ENCODE measurements around the gene NT5E. TPM values are rescaled to one million over a fixed set of nuclear protein-coding genes. Genes with fewer than 3 reads are reported as not detected.

Gene NT5E
- 17.1 and 19.6 TPM in 2 replicates for total RNA-seq

DNA sequence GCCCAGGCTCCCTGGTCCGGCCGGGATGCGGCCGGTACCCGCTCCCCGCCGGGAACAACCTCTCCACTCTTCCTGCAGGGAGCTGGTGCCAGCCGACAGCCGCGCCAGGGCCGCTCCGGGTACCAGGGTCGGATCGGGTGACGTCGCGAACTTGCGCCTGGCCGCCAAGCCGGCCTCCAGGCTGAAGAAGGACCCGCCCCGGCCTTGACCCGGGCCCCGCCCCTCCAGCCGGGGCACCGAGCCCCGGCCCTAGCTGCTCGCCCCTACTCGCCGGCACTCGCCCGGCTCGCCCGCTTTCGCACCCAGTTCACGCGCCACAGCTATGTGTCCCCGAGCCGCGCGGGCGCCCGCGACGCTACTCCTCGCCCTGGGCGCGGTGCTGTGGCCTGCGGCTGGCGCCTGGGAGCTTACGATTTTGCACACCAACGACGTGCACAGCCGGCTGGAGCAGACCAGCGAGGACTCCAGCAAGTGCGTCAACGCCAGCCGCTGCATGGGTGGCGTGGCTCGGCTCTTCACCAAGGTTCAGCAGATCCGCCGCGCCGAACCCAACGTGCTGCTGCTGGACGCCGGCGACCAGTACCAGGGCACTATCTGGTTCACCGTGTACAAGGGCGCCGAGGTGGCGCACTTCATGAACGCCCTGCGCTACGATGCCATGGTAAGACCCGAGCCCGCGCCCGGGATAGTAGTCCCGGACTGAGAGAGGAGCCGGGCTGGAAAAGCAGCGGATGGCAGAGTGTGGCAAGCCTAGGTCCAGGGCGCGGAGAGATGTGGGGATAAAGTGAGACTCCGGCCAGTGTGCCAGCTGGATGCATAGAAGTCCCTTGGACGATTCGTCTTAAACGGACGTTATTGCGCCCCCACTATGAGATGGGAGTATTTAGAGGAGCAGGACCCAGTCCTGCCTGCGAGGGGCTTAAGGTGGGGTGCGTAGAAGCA, at the start of gene NT5E:
TSS of gene NT5E (plus strand) at position 266 of the 942 bp plus-strand sequence. CDS start at position 323, 57 bp downstream.
- intact Hi-C loops (cut with micrococcal nuclease) = loop anchor here (1.0 to 5.0 kb wide), 5 partner anchors 11 to 227 kb away; no protein-coding TSS in a partner anchor

DNA sequence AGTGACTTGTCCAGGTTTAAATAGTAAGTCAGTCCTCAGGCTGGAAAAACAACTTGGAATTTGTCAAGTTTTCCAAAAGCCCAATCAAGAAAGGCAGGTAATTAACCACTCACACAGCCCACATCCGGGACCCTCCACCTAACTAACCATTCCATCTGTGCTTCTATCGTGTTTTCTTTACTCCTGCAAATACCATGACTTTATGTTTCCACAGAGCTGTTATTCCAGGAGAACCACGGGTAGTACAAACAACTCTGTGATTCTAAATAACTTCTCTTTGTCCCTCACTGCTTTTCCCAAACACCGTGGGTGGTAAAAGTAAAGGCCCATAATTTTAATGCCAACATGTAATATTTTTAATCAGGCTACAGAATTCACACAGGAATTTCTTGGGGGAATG, 49.6 kb upstream of the NT5E start:
- intact Hi-C loops (cut with micrococcal nuclease) = no loop called here

DNA sequence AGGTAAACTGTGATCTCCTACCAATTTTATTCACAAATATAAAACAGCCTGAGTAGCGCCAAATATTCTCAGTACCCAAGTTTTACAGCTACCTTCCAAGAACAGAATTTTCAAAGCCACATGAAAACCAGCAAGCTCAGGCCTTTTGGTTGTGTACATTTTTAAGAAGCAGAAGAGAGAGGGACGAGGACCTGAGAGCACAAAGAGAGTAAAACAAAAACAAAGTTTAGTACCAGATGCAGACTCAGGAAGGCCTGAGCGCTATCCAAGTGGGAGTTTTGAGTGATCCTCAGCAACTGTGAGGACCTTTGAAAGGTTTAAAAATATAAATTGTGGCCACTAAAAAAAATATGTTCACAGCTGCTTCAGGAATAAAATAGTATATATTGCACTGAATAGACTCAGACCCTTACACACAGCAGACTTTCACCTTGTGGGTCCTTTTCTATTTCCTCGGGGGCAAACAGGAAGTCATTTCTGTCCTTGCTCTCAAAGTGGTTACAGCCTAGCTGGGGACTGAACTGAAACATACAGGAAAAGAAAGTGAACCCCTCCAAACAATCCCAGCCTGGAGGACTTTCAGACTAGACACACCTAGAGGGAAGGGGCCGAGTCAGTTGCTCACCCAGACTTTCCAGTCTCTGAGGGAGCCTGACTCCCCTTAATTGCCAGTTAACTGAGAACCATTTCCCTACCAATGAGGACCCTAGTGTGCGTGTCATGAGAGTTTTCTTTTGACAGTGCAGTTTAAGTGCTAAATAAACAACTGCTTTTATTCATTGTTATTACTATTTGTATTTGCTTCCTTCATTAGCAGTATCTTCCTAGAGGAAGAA, 48.5 kb upstream of the NT5E start:
- intact Hi-C loops (cut with micrococcal nuclease) = no loop called here

DNA sequence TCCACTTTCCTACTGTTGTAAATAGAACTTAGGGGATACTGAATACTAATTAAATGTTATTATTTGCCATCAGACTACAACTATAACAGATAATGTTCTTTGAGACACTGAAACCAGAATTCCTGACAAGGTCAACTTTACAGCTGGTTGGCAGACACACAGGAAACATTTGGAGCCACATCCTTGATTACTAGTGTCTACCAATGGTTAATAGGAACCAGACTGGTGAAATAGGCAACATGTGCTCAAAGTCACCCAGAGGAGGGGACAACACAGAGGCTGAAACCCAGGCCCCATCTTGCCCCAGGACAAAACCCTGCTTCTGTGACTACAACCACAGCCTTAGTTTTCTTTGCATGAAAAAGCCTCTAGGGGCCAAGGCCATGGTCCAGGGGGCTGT, 47.8 kb upstream of the NT5E start:
- intact Hi-C loops (cut with micrococcal nuclease) = no loop called here

DNA sequence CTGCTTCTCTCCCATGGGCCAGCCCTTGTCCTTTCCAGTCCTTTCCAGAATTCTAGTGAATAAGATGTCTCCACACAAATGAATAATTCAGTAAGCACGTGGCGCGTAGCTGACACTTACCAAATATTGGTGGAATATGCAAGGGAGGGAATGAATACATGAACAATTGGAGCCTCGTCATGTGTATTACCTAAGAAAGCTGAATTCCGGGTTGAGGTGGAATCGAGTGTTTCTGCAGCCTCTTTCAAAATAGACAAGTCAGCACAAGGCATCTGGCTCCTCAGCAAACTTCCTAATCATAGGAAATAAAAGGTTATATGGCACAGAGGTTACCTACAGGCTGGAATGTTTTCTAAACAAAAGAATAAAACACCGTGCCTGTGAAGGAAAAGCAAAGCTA, 47.0 kb upstream of the NT5E start:
- intact Hi-C loops (cut with micrococcal nuclease) = no loop called here

DNA sequence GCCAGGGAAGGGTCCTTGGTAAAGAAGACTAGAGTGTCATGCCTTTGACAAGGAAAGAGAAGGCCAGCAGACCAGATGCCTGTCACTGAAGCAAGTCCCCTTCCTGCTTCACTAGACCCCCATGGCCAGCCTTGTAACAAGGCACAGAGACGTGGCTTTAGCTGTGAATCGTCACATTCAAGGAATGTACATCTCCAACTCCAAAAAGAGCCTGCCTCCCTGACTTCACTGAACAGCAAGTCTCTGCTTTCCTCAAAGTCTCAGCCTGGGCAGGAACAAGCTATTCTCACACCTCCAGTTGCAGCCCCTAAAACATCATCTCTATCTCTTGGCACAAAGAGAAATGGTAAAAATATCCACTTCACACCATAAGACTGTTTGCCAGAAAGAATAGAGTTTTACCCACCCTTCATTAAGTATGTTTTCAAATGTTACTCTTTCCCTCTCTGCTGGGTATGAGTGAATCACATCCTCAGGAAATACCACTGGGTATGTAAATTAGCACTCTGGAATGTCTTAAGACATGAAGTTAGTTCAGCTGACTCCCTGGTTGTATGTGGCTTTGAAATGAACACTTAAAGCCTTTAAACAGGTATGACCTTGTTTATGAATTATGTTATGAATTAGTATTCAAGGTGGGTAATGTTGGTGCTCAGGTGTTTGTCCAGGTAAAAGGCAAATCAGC, 46.4 kb upstream of the NT5E start:
- intact Hi-C loops (cut with micrococcal nuclease) = loop anchor here (2.0 kb wide), 2 partner anchors 45 to 79 kb away; no protein-coding TSS in a partner anchor

DNA sequence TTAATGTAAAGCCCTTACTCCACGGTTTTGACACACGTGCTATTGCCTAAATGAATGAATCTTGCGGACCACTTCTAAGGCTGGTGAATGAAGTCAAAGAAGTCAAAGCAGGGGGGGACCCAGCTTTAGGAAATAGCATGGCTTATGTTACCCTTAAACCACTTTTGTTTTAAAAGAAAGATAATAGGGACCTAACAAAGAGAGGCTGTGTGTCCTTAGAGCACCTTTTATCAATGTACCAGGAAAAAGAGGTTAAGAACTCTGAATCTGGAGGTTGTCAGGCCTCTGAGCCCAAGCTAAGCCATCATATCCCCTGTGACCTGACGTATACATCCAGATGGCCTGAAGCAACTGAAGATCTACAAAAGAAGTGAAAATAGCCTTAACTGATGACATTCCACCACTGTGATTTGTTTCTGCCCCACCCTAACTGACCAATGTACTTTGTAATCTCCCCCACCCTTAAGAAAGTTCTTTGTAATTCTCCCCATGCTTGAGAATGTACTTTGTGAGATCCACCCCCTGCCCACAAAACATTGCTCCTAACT, 45.8 kb upstream of the NT5E start:
- intact Hi-C loops (cut with micrococcal nuclease) = loop anchor here (2.0 kb wide), 2 partner anchors 45 to 79 kb away; no protein-coding TSS in a partner anchor

DNA sequence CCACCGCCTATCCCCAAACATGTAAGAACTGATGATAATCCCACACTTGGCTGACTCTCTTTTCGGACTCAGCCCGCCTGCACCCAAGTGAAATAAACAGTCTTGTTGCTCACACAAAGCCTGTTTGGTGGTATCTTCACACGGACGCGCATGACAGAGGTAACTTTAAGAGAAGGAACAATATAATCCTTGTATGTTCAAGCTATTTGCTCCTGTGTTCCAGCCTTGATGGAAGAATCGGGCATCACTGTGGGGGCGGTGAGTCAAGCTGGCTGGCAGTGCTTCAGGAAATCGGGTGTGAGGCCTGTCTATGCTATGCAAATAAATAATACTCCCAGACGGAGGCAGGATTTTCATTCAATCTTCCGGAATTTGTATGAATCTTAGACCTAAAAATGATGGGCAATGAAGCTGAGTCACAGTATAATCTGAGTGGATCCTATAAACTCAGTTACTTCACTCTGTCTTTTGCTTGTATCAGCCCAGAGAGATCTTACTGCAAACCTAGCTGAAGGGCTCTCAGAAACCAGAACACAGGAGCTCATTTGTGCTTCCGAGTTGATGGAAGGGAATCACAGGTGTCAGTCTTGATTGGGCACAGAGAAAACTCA, 45.2 kb upstream of the NT5E start:
- intact Hi-C loops (cut with micrococcal nuclease) = loop anchor here (2.0 kb wide), 2 partner anchors 44 to 78 kb away; no protein-coding TSS in a partner anchor

DNA sequence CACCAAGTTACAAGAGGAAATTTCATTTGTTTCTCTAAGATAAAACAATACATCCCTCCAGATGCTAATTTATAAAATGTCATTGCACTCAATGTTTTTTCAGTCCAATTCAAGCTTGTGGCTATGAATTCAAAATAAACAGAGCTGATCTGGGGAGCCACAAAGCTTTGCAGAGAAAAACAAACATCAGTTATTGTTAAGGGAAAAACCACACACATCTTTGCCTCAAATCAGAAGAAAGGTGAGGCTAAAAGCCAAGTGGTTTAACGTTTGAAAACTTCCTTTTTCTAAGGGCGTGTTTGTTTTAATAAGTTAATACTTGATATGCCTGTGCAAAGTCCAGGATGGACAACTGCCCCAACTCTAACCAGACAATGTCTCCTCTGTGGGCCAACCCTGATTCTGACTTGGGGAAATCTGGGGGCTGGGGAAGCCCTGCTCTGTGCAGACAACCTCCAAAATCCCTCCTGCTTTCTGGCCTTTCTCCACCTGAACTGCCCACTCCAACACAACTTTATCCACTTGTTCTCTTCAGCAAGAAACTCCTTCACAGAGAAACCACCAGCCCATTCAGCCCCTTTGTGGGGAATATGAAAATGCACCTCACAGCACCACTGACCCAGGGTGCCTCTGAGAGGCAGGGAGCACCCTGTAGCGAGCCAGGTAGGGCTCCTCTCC, 44.6 kb upstream of the NT5E start:
- intact Hi-C loops (cut with micrococcal nuclease) = loop anchor here (2.0 kb wide), 2 partner anchors 43 to 77 kb away; no protein-coding TSS in a partner anchor

DNA sequence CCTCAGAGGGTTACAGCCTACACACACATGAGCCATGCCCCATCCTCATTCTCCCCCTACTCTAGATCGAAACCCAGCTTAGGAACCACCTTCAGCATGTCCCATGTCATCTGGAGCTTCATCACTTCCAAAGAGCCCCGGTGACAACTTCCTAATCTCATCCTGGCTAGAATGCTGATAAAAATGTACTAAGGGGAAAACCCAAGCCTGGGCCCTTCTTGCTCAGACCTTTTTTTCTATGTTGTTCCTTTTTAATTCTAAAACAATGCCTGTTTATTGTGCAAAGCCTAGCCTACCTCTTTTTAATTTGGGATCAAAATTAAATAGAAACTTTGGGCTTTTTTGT, 44.1 kb upstream of the NT5E start:
- intact Hi-C loops (cut with micrococcal nuclease) = loop anchor here (2.0 kb wide), 2 partner anchors 43 to 77 kb away; no protein-coding TSS in a partner anchor

DNA sequence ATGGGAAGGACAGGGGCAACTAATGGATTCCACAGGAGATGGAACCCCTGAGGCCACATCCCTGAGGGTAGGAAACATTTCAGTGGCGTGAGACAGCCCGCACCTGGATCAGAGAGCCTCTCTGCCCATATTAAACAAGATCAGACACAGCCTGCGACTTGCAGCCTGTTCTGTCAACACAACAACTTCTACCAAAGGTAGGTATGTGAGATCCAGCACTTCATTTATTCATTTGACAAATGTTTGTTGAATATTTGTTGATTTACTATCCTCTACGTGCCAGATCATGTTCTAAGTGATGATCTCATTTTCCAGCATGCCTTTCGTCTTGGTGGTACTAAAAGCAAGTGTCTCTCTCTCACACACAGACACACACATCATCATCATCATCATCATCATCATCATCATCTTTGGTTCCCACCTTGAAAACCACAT, 43.2 kb upstream of the NT5E start:
- intact Hi-C loops (cut with micrococcal nuclease) = no loop called here

DNA sequence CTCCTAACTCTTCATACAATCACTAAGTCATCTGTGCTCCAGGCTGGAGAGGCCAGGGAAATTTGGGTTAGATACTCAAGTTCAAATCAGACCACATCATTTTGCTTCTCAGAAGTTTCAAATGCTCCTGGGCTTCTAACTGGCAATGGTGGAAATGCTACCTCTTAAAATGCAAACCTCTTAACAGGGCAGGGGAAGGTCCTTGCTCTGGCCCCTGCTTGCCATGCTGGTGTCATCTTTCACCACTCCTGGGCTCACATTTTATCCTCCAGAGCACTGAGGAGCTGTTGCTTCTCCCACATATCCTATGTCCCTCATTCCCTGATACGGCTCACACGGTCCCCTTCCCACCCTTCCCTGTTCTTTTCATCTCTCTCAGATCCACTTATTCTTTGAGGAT, 41.8 kb upstream of the NT5E start:
- intact Hi-C loops (cut with micrococcal nuclease) = no loop called here

DNA sequence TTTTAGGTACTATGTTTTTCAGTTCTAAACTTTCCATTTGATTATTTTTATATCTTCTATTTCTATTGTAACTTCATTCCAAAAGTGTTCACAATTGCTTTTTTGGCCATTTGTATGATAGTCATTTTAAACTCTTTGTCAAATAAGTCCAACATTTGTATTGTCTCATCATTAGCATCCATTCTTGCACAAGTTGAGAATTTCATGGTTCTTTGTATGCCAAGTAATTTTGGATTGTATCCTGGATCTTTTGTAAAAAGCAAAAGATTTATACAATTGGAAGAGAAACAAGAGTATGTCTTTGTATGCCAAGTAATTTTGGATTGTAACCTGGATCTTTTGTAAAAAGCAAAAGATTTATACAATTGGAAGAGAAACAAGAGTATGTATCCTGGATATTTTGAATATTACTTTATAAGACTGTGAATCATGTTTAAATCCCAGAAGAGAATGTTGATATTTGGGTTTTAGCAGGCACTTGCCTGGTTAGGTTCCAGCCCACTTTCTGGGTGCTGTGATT, 36.9 kb upstream of the NT5E start:
- intact Hi-C loops (cut with micrococcal nuclease) = no loop called here

DNA sequence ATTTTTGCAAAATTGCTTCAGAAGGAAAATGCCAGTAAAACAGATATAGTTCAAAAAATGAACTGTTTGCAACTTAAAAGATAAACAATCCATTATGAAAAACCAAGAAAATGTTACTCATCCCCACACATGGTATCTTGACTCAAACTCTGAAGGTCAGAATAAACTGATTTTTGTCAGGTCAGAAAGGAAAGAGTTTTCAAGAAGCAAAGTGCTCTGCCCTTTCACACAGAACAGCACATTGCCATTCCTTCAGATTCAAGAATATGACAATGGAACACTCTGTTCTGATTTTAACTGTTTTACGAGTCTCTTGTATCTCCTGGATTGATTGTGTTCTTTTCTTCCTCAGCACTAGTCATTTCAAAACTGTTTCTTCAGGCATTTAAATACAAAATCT, 33.8 kb upstream of the NT5E start:
- intact Hi-C loops (cut with micrococcal nuclease) = no loop called here

DNA sequence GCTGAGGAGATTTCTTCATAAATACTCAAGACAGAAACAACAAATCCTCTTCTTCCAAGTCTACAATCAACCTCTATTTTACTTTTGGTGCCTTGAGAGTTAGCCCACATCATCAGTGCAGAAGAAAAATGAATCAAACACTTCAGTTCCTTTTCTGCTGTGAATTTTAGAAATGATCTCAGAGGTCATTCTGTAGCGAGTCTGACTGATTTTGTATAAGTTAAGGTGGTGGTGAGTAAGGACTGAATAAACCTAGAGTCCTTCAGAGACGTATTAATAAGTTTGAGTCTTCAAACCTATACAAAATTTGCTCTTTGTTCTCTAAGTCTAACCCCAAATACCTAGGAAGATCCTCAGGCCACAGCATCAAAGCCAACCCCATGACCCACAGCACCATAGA, 33.1 kb upstream of the NT5E start:
- intact Hi-C loops (cut with micrococcal nuclease) = no loop called here

DNA sequence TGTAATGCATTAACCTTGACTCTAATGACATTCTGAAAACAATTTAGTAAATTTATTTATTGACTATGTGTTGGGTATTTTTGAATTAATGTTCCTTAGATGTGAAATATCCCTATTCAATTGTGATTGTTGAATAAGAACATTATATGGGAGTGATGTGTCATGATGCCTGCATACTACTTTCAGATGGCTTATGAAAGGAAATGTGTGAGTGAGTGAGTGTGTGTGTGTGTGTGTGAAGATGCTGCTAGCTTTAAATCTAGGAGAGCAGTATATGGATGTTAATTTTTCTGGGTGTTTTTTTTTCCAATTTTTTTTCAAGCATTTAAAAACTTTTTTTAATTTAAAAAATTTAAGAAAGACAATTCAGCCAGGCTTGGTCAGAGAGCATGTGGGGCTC, 32.5 kb upstream of the NT5E start:
- intact Hi-C loops (cut with micrococcal nuclease) = no loop called here

DNA sequence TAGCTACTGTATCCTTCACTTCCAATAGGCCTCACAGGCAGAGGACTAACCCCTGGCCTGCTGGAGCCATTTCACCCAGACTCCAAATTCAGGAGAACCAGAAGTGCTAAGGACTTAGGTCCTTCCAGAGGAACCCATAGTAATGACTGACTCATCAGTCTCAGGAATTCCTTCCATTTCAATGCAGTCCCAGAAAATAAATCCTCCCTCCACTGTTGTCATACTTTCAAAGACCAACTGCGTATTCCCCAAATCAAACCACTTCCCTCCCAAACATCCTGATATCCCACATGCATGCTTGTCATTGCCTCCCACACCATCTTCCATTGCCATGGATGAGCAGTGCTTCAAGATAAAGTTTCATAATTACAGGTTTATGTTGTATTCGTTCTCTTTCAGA, 31.8 kb upstream of the NT5E start:
- intact Hi-C loops (cut with micrococcal nuclease) = no loop called here

DNA sequence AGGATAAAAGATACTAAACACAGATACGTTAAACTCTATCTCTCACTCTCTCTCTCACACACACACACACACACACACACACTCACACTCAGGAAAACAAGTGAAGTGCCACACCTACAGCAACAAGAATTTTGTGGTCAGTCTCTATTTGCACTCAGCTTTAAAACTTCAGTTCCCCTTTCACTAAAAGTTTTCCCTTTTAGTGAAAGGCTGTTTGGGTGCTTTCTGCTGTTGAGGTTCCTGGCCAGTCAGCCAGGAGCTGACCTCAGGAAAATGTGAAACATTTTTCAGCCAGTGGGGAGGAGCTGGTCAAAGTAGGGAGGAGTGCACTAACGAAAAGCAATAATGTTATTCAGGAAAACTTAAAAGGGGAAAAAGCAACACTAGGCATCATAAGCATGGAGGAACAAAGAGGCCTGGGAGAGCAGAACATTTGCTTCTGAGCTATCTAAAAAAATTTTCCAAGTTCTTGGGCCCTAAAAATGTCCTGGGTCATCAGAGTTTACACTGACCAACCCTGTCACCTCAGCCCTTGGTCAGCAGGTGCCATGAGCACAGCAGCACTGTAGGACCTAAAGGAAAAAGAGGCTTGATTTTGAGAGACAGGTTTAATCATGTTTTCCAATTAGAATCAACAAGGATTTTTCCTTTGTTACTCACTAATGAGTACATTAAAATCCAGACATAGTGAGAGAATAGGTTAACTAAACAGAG, 30.7 kb upstream of the NT5E start:
- intact Hi-C loops (cut with micrococcal nuclease) = no loop called here

DNA sequence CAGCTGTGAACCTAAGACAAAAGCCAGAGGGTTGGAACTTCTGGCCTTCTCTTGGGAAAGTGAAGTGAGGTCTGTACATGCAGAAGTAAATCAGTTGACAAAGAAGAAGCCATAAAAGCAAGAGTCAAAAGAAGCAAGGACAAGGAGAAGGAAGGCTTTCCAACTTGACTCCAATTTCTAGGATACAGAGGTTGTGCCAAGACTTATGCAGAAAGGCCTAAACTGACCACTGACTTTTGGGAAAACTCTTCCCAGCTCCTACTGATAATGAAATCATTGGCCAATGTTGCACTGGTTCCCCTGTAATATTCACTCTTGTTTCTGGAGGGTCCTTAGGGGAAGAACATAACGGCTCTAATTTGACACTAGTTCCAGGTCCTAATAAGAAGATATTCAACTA, 29.3 kb upstream of the NT5E start:
- intact Hi-C loops (cut with micrococcal nuclease) = no loop called here

Data from T-helper 2 cell treated with Interferon-gamma antibody and Interleukin-4, amounts not matched to agents 100 ng/mL and 5 ng/mL, for 36 hours (primary cell).